HepG2 (cell line): ENCODE measurements around the gene ACP7. TPM values are rescaled to one million over a fixed set of nuclear protein-coding genes. Genes with fewer than 3 reads are reported as not detected.

Source experiments
- ATAC-seq: fragments of 200-7000 bp; cut with Tn5 transposase; 3 replicates; pipeline ENCODE4 v1.9.1; 2020; ENCODE audit warnings: mild to moderate bottlenecking, moderate library complexity
- BruUV-seq: library from RNA; stranded (reverse); fragments of 400-500 nt; replicated peaks from 2 replicates; lab custom pipeline; 2021; lab: Mats Ljungman, UMichigan
- CTCF ChIA-PET: fragments of 300-600 bp; formaldehyde crosslinking; extraction: SDS; loops from one replicate; lab custom pipeline; 2021; ENCODE audit warnings: low total read pairs, inconsistent platforms, low intra/inter-chr PET ratio; lab: Yijun Ruan, JAX
- POLR2A ChIA-PET: fragments of 350-600 bp; sonication (Branson Sonifier 250); formaldehyde crosslinking; loops from one replicate; lab custom pipeline; 2020; ENCODE audit warnings: antibody characterized with exemption, inconsistent platforms; lab: Yijun Ruan, JAX
- DNase-seq: peaks from one replicate; pipeline ENCODE4 v3.0.0-alpha.2; 2015; ENCODE audit warnings: low spot score
- FAIRE-seq: peaks from 3 replicates; lab custom pipeline; 2011; peaks lifted over from hg19 to GRCh38; lab: Jason Lieb, UNC
- H2AFZ ChIP-seq: one replicate; pipeline ENCODE4 v1.6.1; 2011; ENCODE audit warnings: low read length, inconsistent platforms
- H3K27ac ChIP-seq: fragments of 300-600 bp; 3 replicates; pipeline ENCODE4 v1.8.0; 2011; ENCODE audit warnings: mixed run types, mild to moderate bottlenecking, mixed read lengths, low read length, inconsistent platforms; ENCODE audit not compliant: insufficient read depth; ENCODE audit errors: extremely low read length
- H3K27me3 ChIP-seq, 2 experiments: fragments of 200-600 bp in 1 of 2; 2 replicates in 1 of 2; 3 replicates in 1 of 2; pipeline versions ENCODE4 v1.6.0 to v1.8.0; 2011; ENCODE audit warnings: low read length in 2 of 2, mild to moderate bottlenecking in 2 of 2, moderate library complexity in 2 of 2, inconsistent platforms in 1 of 2; ENCODE audit not compliant: insufficient read depth in 2 of 2, control insufficient read depth in 1 of 2
- H3K36me3 ChIP-seq, 2 experiments: fragments of 200-600 bp in 1 of 2; replicated peaks in 1 of 2; 2 replicates in 1 of 2; 3 replicates in 1 of 2; pipeline versions ENCODE4 v1.5.1 to v1.8.0; 2011; ENCODE audit warnings: low read length in 2 of 2, inconsistent platforms in 1 of 2; ENCODE audit not compliant: insufficient read depth in 2 of 2, control insufficient read depth in 1 of 2
- H3K4me1 ChIP-seq: 2 replicates; pipeline ENCODE4 v1.5.1; 2012; ENCODE audit warnings: low read length, inconsistent platforms; ENCODE audit not compliant: insufficient read depth
- H3K4me2 ChIP-seq: 2 replicates; pipeline ENCODE4 v1.6.0; 2011; ENCODE audit warnings: low read depth, low read length, inconsistent platforms
- H3K4me3 ChIP-seq, 3 experiments: fragments of 200-600 bp in 1 of 3; sonication (generic), shearing (Covaris generic) in 1 of 3; replicated peaks in 1 of 3; 2 replicates each; pipeline ENCODE4 v1.5.1; 2011 to 2016; ENCODE audit warnings: low read length in 3 of 3, inconsistent platforms in 2 of 3, low read depth in 2 of 3, mild to moderate bottlenecking in 2 of 3, control low read depth in 1 of 3, mixed read lengths in 1 of 3; ENCODE audit not compliant: insufficient read depth in 1 of 3
- H3K79me2 ChIP-seq: one replicate; pipeline ENCODE4 v1.6.1; 2011; ENCODE audit warnings: low read length, inconsistent platforms; ENCODE audit not compliant: insufficient read depth
- H3K9ac ChIP-seq: 2 replicates; pipeline ENCODE4 v1.6.0; 2011; ENCODE audit warnings: mild to moderate bottlenecking, low read depth, low read length, inconsistent platforms; ENCODE audit not compliant: insufficient read depth
- H3K9me3 ChIP-seq: 2 replicates; pipeline ENCODE4 v1.5.1; 2012; ENCODE audit warnings: mild to moderate bottlenecking, low read length
- H4K20me1 ChIP-seq: 2 replicates; pipeline ENCODE4 v1.6.0; 2011; ENCODE audit warnings: inconsistent platforms, mild to moderate bottlenecking, low read length, moderate library complexity; ENCODE audit not compliant: insufficient read depth
- FOXO1 ChIP-seq: sonication (generic); formaldehyde crosslinking; IDR thresholded peaks from 2 replicates; pipeline ENCODE4 v1.4.0; 2020; ENCODE audit warnings: missing genetic modification reagents
- MNT ChIP-seq: fragments of 450-650 bp; IDR thresholded peaks from 2 replicates; pipeline ENCODE4 v1.6.1; 2016
- PCBP1 ChIP-seq: fragments of 200-400 bp; formaldehyde crosslinking; IDR thresholded peaks from 2 replicates; pipeline ENCODE4 v1.6.1; 2017; ENCODE audit warnings: mild to moderate bottlenecking, low read depth, low read length, borderline replicate concordance
- SP4 ChIP-seq: sonication (generic); formaldehyde crosslinking; IDR thresholded peaks from 2 replicates; pipeline ENCODE4 v1.8.1; 2023; ENCODE audit warnings: mild to moderate bottlenecking, missing genetic modification reagents
- ZNF512B ChIP-seq: sonication (generic); formaldehyde crosslinking; IDR thresholded peaks from 2 replicates; pipeline ENCODE4 v1.5.1; 2020; ENCODE audit warnings: missing genetic modification reagents, mild to moderate bottlenecking, borderline replicate concordance
- WGBS: methylation state at CpG from one replicate; pipeline ENCODE4 v1.1.6; 2017; ENCODE audit warnings: low lambda C conversion rate; 5-methylcytosine and 5-hydroxymethylcytosine counted together
- in situ Hi-C: cut with HindIII; loops from 2 replicates; pipeline ENCODE4 v1.10.0; 2017; ENCODE audit warnings: low pct_unique_long_range_greater_than_20kb; ENCODE audit not compliant: extremely low pct_ligation_motif_present
- intact Hi-C: fragments of 100-400 bp; cut with micrococcal nuclease; formaldehyde crosslinking; loops from one replicate; pipeline ENCODE4 v1.10.0; 2022; ENCODE audit not compliant: unreplicated experiment
- polyA plus RNA-seq, 8 experiments: library from polyadenylated mRNA; depleted of rRNA in 3 of 8; stranded (reverse) in 7 of 8; unstranded in 1 of 8; fragments of >200 nt; fragmentation: Illumina TruSeq in 4 of 8; extraction: Trizol in 4 of 8; gene quantifications; 2 replicates each; pipeline versions ENCODE4 v1.2.1 to v1.2.3, GENCODE V29; 2011 to 2016; ENCODE audit warnings: low read depth in 4 of 8, missing spikeins in 1 of 8, mixed read lengths in 1 of 8; ENCODE audit not compliant: insufficient read depth in 1 of 8
- total RNA-seq, 5 experiments: library from RNA; depleted of rRNA; stranded (reverse); fragments of >200 nt; fragmentation: Illumina TruSeq; extraction: Trizol; gene quantifications; 2 replicates each; pipeline ENCODE4 v1.2.3, GENCODE V29; 2016; ENCODE audit warnings: low read depth in 1 of 5
- TF ChIP-seq, protein P1 (sequence below): sonication (generic); formaldehyde crosslinking; IDR thresholded peaks from 2 replicates; pipeline ENCODE4 v1.8.0; 2022; ENCODE audit warnings: missing genetic modification reagents, mild to moderate bottlenecking, moderate library complexity, borderline replicate concordance

The ACP7 gene
- total and polyA plus RNA-seq, 2 of the 13 experiments (the other 11 are each of a cell fraction or from before 2014, with no cell fraction given), result not detected

DNA sequence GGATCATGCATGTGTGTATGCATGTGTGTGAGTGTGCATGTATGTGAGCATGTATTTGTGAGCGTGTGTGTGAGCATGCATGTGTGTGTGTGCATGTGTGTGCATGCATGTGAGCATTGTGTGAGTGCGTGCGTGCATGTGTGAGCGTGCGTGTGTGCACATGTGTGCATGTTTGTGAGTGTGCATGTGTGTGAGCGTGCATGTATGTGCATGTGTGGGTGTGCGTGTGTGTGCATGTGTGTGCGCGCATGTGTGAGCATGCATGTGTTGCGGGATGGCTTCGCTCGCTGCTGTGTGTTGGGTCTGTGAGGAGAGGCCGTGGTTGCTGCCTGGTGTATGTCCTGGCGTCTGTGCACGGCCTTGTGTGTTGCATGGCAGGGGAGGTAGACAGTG is 73.8 kb downstream of the ACP7 start:
- ChIA-PET CTCF (no interaction called here), POLR2A (no interaction called here)
- H3K4me1 ChIP-seq, result peaks cover 60% of the 10 kb centered on the region
- H3K9ac ChIP-seq, result no peak overlapping the region; the same call in 1 of the 2 replicates
- no TSS peak for BruUV-seq
- H3K27me3 ChIP-seq, result no peaks in the 10 kb centered on the region
- H3K4me3 ChIP-seq, result no peak overlapping the region
- no peak for DNase-seq
- peaks cover 1 to 8% of the 10 kb centered on the region in 2 experiments; a peak in 2 of 5 replicates for H3K36me3 ChIP-seq
- H3K4me2 ChIP-seq, result peak overlapping the region; percentile 55
- intact Hi-C loops (loop anchor here (5.0 kb wide), 1 partner anchor 36 kb away; no protein-coding TSS in a partner anchor), in situ Hi-C loops (no loop called here)
- TF ChIP-seq, protein P1, sequence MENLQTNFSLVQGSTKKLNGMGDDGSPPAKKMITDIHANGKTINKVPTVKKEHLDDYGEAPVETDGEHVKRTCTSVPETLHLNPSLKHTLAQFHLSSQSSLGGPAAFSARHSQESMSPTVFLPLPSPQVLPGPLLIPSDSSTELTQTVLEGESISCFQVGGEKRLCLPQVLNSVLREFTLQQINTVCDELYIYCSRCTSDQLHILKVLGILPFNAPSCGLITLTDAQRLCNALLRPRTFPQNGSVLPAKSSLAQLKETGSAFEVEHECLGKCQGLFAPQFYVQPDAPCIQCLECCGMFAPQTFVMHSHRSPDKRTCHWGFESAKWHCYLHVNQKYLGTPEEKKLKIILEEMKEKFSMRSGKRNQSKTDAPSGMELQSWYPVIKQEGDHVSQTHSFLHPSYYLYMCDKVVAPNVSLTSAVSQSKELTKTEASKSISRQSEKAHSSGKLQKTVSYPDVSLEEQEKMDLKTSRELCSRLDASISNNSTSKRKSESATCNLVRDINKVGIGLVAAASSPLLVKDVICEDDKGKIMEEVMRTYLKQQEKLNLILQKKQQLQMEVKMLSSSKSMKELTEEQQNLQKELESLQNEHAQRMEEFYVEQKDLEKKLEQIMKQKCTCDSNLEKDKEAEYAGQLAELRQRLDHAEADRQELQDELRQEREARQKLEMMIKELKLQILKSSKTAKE (CRISPR knock-in tag), result 0 out of 2 replicates have a peak, but pooled peaks have one; percentile 38
- TF ChIP-seq FOXO1 (CRISPR knock-in tag) (no peak), MNT (peak; percentile 92), PCBP1 (no peak), SP4 (CRISPR knock-in tag) (0 out of 2 replicates have a peak, but pooled peaks have one; percentile 18), ZNF512B (CRISPR knock-in tag) (no peak)
- H4K20me1 ChIP-seq, result peaks cover 21% of the 10 kb centered on the region; the same call in 1 of the 2 replicates
- no peak overlapping the region for H2AFZ ChIP-seq
- no peak for ATAC-seq
- WGBS, result 96% methylated on average over 12 of the region's 15 CpGs
- H3K79me2 ChIP-seq, result peaks cover 51% of the 10 kb centered on the region
- peak overlapping the region; percentile 66 for H3K27ac ChIP-seq
- no peaks in the 10 kb centered on the region for H3K9me3 ChIP-seq
- no peak for FAIRE-seq
